ENCODE results near the gene DSG1. TPM values are rescaled to one million over a fixed set of nuclear protein-coding genes. Genes with fewer than 3 reads are reported as not detected.

The DSG1 gene
- total and polyA plus RNA-seq, 2 of the 13 experiments (the other 11 are each of a cell fraction or from before 2014, with no cell fraction given) = 0.04 TPM; not detected in 1

DNA sequence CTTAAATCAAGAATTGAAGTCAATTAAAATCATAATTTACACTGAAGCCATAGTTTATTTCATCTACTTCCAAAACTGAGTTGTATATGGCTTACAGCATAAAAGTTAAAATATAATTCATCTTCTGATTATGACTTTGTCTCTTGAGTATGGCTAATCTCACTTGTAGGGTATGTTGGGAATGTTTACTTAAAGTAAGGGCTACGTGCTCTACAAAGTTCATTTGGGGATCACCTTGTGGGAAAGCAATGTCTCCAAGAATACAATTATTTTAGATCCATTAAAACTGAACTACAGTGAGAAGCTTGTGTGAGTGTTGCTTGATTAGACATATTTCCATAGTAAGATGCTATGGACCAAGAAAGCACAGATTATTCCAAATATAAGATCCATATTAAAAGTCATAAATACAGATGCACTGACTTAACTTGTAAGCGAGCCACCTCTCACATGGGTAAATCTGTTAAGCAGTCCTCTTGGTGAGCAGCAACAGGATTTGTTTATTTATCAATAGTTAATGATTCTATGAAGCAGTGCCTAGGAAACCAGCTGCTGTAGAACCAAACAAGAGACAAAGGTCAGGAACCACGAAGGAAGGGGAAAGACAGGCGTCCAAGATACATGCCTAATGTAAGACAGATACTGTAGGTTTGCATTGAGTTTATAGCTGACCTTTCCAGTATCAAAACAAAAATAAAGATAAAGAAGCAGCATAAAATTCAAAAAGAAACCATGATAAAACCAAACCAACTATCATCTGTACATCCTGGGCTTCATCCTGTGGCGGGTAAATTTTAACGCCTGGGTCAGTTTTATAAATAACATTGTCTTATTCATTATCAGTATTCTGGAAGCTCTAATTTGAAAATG is 83.4 kb downstream of the DSG1 start (continued):
- no peak for TF ChIP-seq SIX4 (CRISPR knock-in tag; IDR thresholded peaks at IDR 0.05)
- TF ChIP-seq NR2F1 (CRISPR knock-in tag; IDR thresholded peaks at IDR 0.05) = peak in 1 of 2 experiments; percentile 3; a peak in 1 of 4 replicates
- TF ChIP-seq SOX5 (CRISPR knock-in tag; IDR thresholded peaks at IDR 0.05; ENCODE audit: borderline replicate concordance) = peak; percentile 43; the same call in 1 of the 2 replicates
- TF ChIP-seq SP4 (CRISPR knock-in tag; IDR thresholded peaks at IDR 0.05) = no peak
- TF ChIP-seq, protein P1, sequence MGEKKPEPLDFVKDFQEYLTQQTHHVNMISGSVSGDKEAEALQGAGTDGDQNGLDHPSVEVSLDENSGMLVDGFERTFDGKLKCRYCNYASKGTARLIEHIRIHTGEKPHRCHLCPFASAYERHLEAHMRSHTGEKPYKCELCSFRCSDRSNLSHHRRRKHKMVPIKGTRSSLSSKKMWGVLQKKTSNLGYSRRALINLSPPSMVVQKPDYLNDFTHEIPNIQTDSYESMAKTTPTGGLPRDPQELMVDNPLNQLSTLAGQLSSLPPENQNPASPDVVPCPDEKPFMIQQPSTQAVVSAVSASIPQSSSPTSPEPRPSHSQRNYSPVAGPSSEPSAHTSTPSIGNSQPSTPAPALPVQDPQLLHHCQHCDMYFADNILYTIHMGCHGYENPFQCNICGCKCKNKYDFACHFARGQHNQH (CRISPR knock-in tag; IDR thresholded peaks at IDR 0.05) = peak; percentile 48; the same call in 1 of the 2 replicates
- no peak for TF ChIP-seq HNRNPLL (IDR thresholded peaks at IDR 0.05; ENCODE audit: low read depth, low read length, poor library complexity, severe bottlenecking)
- TF ChIP-seq, protein P2, sequence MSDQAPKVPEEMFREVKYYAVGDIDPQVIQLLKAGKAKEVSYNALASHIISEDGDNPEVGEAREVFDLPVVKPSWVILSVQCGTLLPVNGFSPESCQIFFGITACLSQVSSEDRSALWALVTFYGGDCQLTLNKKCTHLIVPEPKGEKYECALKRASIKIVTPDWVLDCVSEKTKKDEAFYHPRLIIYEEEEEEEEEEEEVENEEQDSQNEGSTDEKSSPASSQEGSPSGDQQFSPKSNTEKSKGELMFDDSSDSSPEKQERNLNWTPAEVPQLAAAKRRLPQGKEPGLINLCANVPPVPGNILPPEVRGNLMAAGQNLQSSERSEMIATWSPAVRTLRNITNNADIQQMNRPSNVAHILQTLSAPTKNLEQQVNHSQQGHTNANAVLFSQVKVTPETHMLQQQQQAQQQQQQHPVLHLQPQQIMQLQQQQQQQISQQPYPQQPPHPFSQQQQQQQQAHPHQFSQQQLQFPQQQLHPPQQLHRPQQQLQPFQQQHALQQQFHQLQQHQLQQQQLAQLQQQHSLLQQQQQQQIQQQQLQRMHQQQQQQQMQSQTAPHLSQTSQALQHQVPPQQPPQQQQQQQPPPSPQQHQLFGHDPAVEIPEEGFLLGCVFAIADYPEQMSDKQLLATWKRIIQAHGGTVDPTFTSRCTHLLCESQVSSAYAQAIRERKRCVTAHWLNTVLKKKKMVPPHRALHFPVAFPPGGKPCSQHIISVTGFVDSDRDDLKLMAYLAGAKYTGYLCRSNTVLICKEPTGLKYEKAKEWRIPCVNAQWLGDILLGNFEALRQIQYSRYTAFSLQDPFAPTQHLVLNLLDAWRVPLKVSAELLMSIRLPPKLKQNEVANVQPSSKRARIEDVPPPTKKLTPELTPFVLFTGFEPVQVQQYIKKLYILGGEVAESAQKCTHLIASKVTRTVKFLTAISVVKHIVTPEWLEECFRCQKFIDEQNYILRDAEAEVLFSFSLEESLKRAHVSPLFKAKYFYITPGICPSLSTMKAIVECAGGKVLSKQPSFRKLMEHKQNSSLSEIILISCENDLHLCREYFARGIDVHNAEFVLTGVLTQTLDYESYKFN (CRISPR knock-in tag; conservative IDR thresholded peaks at IDR 0.05) = peak; percentile 94
- TF ChIP-seq, protein P3, sequence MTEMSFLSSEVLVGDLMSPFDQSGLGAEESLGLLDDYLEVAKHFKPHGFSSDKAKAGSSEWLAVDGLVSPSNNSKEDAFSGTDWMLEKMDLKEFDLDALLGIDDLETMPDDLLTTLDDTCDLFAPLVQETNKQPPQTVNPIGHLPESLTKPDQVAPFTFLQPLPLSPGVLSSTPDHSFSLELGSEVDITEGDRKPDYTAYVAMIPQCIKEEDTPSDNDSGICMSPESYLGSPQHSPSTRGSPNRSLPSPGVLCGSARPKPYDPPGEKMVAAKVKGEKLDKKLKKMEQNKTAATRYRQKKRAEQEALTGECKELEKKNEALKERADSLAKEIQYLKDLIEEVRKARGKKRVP (CRISPR knock-in tag; IDR thresholded peaks at IDR 0.05) = 0 out of 4 replicates have a peak, but pooled peaks of 1 of the 2 experiments have one; percentile 27
- TF ChIP-seq, protein P4, sequence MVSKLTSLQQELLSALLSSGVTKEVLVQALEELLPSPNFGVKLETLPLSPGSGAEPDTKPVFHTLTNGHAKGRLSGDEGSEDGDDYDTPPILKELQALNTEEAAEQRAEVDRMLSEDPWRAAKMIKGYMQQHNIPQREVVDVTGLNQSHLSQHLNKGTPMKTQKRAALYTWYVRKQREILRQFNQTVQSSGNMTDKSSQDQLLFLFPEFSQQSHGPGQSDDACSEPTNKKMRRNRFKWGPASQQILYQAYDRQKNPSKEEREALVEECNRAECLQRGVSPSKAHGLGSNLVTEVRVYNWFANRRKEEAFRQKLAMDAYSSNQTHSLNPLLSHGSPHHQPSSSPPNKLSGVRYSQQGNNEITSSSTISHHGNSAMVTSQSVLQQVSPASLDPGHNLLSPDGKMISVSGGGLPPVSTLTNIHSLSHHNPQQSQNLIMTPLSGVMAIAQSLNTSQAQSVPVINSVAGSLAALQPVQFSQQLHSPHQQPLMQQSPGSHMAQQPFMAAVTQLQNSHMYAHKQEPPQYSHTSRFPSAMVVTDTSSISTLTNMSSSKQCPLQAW (CRISPR knock-in tag; IDR thresholded peaks at IDR 0.05) = peak; percentile 56; the same call in 1 of the 2 replicates
- TF ChIP-seq RFX1 (IDR thresholded peaks at IDR 0.05) = peak; percentile 66
- 0 out of 2 replicates have a peak, but pooled peaks have one; percentile 25 for TF ChIP-seq GFI1 (CRISPR knock-in tag; IDR thresholded peaks at IDR 0.05; ENCODE audit: borderline replicate concordance)
- TF ChIP-seq, protein P5, sequence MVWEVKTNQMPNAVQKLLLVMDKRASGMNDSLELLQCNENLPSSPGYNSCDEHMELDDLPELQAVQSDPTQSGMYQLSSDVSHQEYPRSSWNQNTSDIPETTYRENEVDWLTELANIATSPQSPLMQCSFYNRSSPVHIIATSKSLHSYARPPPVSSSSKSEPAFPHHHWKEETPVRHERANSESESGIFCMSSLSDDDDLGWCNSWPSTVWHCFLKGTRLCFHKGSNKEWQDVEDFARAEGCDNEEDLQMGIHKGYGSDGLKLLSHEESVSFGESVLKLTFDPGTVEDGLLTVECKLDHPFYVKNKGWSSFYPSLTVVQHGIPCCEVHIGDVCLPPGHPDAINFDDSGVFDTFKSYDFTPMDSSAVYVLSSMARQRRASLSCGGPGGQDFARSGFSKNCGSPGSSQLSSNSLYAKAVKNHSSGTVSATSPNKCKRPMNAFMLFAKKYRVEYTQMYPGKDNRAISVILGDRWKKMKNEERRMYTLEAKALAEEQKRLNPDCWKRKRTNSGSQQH (CRISPR knock-in tag; IDR thresholded peaks at IDR 0.05; ENCODE audit: low read depth) = 0 out of 2 replicates have a peak, but pooled peaks have one; percentile 24
- peak; percentile 80 for TF ChIP-seq KDM6A (CRISPR knock-in tag; IDR thresholded peaks at IDR 0.05; ENCODE audit: low read depth)
- TF ChIP-seq, protein P6, sequence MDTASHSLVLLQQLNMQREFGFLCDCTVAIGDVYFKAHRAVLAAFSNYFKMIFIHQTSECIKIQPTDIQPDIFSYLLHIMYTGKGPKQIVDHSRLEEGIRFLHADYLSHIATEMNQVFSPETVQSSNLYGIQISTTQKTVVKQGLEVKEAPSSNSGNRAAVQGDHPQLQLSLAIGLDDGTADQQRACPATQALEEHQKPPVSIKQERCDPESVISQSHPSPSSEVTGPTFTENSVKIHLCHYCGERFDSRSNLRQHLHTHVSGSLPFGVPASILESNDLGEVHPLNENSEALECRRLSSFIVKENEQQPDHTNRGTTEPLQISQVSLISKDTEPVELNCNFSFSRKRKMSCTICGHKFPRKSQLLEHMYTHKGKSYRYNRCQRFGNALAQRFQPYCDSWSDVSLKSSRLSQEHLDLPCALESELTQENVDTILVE (CRISPR knock-in tag; IDR thresholded peaks at IDR 0.05) = no peak
- peak; percentile 15 for TF ChIP-seq TEAD3 (CRISPR knock-in tag; optimal IDR thresholded peaks at IDR 0.05; ENCODE audit: borderline replicate concordance)
- TF ChIP-seq SETDB1 (CRISPR knock-in tag; IDR thresholded peaks at IDR 0.05; ENCODE audit: borderline replicate concordance) = no peak
- no peak for TF ChIP-seq ZSCAN30 (CRISPR knock-in tag; IDR thresholded peaks at IDR 0.05)
- peak; percentile 49; the same call in 1 of the 2 replicates for TF ChIP-seq FOXP1 (IDR thresholded peaks at IDR 0.05)
- peak; percentile 82 for TF ChIP-seq FOXP1 (CRISPR knock-in tag; IDR thresholded peaks at IDR 0.05)
